ENCODE measurements around the gene NHP2. TPM values are rescaled to one million over a fixed set of nuclear protein-coding genes. Genes with fewer than 3 reads are reported as not detected.

Gene NHP2
- polyA plus RNA-seq, 3 donors = 102 to 123 (median 104) TPM

DNA sequence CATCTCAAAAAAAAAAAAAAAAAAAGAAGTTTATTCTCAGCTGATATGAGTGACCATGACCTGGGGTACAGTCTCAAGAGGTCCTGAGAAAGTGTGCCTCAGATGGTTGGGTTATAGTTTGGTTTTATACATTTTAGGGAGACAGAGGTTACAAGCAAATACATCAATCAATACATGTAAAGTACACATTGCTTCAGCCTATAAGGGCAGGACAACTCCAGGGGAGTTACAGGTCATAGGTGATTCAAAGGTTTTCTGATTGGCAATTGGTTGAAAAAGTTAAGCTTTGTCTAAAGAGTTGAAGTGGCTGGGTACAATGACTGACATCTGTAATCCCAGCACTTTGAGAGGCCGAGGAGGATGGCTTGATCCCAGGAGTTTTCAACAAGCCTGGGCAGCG lies 35.7 kb upstream of the NHP2 start:
- no peak for DNase-seq (ENCODE audit: extremely low read depth in 1 of 11, low read depth in 9 of 11, low spot score in 4 of 11)

DNA sequence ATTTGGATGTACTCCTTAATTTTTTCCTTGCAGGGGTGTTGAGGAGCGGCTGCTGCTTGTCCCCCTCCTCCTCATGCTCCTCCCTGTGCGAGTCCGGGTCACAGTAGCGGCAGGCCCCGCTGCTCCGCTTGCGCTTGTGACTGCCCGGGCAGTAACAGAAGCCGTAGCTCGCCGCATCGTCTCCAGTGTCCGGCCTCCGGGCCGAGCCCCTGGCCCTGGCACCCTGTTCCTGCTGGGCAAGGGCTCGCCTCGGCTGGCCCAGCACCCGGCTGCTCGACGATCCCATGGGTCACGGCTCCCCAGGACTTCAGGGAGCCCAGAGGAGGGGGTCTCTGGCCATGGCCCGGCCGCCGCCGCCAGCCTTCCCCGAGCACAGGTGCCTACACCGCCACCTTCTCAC lies 33.3 kb upstream of the NHP2 start, which contains the start of gene GMCL2:
GMCL2 (minus strand) TSS at position 358 of the 400 bp plus-strand sequence; CDS start at position 286, 72 bp downstream.
- DNase-seq (ENCODE audit: extremely low read depth in 1 of 11, low read depth in 9 of 11, low spot score in 4 of 11) = no peak

DNA sequence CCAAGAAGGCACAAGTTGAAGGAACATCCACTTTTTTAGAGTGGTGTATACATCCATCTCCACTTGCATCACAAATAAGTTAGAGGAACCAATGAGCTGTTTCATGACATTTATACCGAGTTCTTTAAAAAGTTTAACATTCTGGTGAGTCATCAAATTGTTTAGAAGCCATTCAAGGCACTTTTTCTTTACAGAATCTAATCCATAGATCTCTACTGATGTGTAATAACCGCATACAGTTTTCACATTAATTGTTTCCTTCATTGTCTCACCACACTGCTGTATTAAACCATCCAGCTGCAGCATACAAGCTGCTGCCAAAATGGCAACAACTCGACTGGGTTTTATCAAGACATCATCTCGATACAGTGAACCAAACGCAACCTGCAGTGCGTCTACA lies 32.7 kb upstream of the NHP2 start:
- DNase-seq (ENCODE audit: extremely low read depth in 1 of 11, low read depth in 9 of 11, low spot score in 4 of 11) = no peak

DNA sequence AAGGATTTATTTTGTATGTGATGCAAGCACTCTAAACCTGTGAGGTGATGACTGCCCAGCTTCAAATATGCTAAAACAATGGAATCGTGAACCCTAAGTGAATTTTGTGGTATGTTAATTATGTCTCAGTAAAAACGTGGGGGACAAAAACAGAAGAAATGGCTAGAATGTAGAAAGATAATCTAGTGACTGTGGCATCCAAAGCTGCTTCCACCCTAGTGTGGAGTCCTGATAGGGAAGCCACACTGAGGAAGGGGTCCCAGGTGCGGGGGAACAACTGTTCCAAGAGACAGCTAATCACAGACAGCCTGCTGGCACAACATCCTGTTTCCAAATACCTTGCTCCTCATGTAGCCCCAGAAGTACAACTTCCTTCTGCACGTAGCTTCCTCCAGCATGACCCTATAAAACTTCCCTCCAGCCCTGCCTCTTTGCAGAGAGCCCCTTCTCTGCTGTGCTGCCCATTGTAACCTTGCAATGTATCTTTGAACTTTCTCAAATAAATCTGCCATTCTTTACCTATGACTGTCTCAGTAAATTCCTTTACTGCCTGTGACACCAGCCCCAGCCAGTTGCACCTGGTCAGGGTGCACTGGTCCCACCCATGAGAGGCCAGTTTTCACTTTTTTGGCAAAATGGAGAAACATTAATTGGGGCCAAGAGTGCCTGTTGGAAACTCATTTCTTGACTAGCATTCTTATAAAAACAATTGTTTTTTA lies 28.6 kb upstream of the NHP2 start:
- DNase-seq (ENCODE audit: extremely low read depth in 1 of 11, low read depth in 9 of 11, low spot score in 4 of 11) = no peak

DNA sequence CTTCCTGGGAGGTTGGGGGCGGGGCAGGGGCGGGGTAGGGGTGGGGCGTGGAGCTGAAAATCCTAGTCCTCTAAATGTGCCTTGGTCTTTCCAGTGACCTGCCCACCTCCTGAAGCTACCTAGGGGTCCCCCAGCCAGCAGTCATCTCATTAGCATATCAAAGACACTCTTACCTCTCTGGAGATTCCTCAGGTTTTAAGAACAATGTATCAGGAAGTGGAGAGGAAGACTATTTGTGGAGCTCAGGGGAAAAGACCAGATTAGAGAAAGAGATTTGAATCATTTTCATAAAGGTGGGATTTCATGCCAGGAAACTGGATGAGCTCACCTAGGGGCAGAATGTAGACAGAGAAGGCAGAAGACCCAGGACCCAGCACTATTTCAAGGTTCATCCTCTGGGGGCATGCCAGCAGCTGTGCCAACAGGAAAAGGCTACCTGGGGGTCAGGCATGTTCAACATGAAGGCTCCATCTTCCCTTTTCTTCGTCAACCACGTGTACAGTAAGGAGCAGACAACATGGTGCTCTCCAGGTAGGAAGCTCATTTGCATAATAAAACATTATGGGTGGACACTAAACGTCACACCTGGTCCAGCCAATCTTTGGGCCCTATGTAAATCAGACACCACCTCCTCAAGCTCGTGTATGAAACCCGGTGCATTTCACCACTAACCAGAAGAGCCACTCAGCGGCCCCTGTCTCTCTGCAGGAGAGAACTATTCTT lies 26.6 kb upstream of the NHP2 start:
- no peak for DNase-seq (ENCODE audit: extremely low read depth in 1 of 11, low read depth in 9 of 11, low spot score in 4 of 11)

DNA sequence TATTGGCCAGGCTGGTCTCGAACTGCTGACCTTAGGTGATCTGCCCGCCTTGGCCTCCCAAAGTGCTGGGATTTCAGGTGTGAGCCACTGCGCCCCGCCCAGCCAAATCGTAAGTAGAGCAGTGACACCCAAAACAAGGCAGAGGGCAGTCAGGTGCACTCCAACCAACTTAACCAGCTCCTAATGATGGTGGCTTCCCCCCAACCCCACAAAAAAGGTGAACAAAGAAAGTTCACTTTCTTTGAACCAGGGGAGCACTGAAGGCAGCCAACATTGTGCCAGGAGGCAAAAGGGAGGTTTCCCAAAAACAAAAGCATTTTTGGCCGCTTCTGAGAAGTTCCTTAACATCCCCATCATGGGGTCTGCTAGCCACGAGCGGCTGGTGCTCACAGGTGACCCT lies 23.9 kb upstream of the NHP2 start:
- no peak for DNase-seq (ENCODE audit: extremely low read depth in 1 of 11, low read depth in 9 of 11, low spot score in 4 of 11)

DNA sequence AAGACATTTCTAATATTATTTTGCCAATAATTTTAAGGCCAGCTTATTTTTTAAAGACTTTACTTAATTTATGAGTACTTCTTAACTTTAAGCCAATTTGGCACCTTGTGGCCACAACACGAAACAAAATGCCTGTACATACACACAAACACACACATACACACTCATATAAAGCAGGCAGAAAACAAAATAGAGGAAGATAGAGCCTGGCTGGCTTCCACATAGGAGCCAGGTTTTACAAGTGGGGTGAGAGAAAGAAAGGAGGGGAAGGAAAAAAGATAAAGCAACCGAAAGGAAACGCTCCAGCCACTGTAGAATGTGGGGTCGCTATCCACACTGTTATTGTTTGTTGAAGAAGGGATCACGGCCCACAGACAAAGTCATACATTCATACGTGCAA lies 23.1 kb upstream of the NHP2 start:
- no peak for DNase-seq (ENCODE audit: extremely low read depth in 1 of 11, low read depth in 9 of 11, low spot score in 4 of 11)

DNA sequence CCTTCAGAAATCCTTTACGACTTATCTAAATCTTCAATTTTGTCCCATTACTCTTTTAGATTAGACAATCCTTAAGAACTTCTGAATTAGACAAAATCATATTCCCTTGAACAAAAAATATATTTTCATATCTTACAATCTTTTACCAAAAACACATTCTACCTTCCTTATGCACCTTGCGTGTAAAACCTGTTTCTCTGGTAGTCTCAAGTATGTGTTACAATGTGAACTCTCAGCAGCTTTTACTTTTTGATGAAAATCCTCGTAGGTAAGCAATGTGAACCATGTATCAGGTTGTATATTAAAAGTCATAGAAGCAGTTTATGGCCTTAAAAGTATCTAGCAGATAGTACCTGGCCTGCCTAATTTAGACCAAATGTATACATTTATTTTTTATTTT lies 20.8 kb upstream of the NHP2 start:
- DNase-seq (ENCODE audit: extremely low read depth in 1 of 11, low read depth in 9 of 11, low spot score in 4 of 11) = no peak

DNA sequence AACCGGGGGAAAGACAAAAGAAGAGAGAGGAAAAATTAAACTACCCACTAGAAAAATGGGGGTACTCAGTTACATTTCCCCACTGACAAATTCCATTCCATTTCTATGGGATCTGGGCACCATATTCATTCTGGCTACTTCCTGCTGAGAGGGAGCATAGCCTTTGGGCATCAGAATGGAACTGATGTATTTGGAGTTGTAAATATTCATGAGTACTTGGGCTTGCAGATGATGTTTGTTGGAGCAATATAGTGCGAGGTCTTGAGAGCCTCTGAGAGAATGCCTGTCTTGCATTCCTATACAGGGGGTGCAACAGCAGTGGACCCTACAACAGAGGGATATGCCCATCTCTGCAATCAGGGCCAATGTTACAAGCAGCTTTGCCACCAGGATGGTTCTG lies 16.8 kb upstream of the NHP2 start:
- no peak for DNase-seq (ENCODE audit: extremely low read depth in 1 of 11, low read depth in 9 of 11, low spot score in 4 of 11)

DNA sequence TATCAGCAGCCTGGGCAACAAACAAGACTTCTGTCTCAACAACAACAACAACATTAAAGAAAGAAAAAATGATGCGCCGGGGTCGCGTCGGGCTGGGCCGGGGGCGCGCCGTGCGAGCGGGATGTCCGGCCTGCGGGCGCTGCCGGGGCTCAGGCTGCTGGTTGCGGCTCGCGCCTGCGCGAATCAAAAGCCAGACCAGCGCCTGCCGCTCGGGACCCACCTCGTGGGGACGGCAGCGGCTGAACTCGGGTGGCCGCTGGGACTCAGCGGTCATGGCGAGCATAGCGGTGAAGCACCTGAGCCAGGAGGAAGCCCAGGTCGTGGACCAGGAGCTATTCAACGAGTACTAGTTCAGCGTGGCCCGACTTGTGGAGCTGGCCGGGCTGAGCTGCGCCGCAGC lies 11.9 kb upstream of the NHP2 start:
- no peak for DNase-seq (ENCODE audit: extremely low read depth in 1 of 11, low read depth in 9 of 11, low spot score in 4 of 11)

DNA sequence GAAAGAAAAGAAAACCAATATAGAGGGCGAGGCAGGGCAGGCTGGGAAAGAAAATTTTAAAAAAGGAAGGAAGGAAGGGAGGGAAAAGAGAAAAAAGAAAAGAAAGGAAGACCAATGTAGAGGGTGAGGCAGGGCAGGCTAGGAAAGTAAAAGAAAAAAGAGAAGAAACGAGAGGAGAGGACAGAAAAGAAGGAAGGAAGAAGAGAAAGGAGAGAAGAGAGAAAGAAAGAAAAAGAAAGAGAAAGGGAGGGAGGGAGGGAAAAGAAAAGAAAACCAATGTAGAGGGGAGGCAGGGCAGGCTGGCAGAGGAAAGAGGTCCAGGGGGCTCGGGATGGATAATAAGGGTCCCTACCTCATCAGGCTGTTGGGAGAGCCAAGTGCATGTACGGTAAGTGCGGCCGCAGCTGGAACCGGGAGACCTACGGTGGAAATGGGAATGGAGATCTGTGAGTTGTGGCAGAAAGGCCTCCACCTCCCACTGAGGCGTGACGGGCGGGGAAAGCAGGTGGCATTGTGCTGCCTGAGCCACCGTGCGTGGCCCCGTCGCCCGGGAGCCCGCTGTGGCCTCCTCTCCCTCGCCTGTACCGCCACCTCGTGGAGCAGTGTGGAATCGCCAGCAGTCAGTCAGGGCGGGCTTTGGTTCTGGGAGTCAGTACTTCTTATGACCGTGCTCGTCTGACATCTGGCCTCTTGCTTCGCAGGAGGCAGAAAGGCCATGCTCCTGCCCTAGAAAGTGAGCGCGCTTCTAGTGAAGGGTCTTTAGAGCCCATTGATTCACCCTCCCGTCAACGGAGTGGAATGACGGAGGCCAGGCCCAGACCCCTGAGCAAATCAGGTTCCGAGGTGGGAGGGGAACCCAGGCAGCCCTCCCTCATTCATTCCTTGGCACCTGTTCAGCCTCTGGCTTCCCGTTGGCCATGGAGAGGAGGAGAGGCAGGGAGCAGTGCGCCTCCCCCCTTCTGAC lies 10.4 kb upstream of the NHP2 start:
- DNase-seq (ENCODE audit: extremely low read depth in 1 of 11, low read depth in 9 of 11, low spot score in 4 of 11) = peak; percentile 62 to 84 (median 78)

DNA sequence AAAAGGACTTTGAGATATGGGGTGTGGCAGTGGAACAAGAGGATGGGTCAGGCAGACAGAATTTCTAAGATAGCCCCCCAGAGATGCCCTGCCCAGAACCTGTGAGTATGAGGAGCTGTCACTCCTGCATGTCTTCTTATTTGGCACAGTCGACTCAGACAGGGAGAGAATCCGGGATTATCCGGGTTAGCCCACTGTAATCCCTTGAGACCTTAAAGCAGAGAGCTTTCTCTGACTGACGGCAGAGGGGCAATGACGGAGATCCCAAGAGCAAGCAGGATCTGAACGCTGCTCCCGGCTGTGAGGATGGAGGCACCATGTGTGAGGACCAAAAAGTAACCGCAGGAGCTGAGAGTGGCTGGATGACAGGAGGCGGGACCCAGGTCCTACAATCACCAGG lies 8.8 kb upstream of the NHP2 start:
- no peak for DNase-seq (ENCODE audit: extremely low read depth in 1 of 11, low read depth in 9 of 11, low spot score in 4 of 11)

DNA sequence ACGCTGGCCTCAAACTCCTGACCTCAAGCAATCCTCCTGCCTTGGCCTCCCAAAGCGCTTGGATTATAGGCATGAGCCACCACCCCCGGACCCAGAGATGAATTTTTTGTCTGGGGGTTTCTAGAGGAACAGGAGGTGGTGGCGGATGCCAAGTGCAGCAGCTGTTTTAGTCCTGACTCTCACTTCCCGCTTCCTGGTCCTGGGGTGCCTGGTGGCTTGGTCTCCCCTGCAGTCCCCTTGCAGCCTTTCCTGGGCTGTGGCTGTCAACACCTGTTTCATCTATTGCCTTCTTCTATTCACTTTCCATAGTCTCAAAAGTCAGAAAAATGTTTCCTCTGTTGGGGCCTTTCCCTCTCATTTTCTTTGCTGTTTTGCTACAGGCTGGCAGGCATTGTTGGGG lies 6.5 kb upstream of the NHP2 start:
- DNase-seq (ENCODE audit: extremely low read depth in 1 of 11, low read depth in 9 of 11, low spot score in 4 of 11) = no peak

DNA sequence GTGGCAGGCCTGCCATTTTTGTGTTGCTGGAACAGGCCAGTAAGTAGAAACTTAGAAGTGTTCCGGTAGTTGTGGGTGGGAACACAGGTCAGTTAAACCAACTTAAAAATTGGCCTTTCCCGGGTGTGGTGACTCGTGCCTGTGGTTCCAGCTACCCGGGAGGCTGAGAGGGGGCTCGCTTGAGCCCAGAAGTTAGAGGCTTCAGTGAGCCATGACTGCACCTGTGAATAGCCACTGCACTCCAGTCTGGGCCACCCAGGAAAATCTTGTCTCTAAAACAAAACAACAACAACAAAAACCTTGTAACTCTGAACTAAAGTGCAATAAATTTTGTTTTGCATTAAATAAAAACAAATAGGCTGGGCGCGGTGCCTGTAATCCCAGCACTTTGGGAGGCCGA lies 1.4 kb upstream of the NHP2 start:
- DNase-seq (ENCODE audit: extremely low read depth in 1 of 11, low read depth in 9 of 11, low spot score in 4 of 11) = no peak

DNA sequence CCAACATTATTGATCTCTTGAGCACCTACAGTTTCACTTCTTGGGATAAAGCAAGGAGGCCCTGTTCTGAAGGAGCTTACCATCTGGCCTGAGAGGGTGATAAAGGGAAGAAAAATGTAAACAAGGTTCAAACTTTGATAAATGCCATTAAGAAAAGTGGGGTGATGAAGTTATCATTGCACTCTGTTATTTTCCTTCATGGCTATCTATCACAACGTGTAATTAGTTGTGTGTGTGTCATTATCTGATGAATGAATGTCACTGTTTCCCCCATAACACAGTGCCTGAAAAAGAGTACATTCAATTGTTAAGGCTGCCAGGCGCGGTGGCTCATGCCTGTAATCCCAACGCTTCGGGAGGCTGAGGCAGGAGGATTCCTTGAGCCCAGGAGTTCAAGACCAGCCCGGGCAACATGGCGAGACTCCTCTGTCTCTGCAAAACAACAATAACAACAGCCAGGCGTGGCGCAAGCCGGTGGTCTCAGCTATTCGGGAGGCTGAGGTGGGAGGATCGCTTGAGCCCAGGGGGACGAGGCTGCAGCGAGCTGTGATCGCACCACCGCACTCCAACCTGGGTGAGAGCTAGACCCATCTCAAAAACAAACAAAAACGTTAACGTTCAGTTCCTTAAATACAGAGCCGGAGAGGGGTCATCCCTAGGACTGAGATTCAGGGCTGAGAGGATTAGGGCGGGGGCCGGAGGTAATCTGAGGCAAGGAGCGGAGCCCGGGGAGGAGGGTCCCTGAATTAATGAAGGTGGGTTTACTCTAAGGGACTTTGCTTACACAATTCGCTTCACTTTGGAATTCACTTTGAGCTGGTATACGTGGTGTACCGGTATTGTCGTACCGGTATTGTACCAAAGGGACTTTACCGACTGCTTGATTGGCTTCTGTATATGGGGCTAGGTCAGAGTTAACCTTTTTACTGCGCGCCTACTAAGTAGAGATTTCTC lies 917 bp downstream of the NHP2 start:
- DNase-seq (ENCODE audit: extremely low read depth in 1 of 11, low read depth in 9 of 11, low spot score in 4 of 11) = no peak

DNA sequence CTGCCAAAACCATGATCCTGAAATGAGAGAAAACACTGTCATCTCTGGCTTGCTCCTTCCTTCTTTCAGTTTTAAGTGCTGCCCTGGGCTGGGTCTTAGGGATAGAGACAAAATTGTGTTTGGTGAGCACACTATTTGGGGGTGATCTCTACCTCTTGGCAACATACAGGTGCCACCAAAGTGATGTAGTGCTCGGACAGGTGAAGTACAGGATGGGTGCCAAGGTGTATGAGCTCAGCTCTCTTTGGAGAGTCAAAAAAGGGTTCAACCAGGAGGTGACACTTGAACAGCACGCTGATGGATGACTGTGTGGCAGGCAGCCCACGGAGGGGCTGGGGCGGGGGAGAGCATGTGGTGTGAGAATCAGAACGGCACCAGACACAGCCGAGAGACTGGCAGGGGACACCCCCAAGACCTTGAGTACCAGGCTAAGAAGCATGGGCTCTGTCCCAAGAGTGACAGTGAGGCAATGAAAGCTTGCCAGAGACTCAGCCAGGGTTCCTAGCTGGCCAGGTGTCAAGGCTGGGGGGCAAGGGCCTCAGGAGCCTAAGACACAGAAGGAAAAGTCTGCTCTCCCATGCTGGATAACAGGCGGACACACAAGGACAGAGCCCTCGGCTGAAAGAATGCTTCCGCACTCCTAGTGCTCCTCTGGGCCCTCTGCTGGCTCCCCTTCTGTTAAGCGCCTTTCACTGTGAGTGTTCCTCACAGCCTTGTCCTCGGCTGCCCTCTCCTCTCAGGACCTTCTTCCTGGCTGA lies 2.5 kb downstream of the NHP2 start:
- no peak for DNase-seq (ENCODE audit: extremely low read depth in 1 of 11, low read depth in 9 of 11, low spot score in 4 of 11)

DNA sequence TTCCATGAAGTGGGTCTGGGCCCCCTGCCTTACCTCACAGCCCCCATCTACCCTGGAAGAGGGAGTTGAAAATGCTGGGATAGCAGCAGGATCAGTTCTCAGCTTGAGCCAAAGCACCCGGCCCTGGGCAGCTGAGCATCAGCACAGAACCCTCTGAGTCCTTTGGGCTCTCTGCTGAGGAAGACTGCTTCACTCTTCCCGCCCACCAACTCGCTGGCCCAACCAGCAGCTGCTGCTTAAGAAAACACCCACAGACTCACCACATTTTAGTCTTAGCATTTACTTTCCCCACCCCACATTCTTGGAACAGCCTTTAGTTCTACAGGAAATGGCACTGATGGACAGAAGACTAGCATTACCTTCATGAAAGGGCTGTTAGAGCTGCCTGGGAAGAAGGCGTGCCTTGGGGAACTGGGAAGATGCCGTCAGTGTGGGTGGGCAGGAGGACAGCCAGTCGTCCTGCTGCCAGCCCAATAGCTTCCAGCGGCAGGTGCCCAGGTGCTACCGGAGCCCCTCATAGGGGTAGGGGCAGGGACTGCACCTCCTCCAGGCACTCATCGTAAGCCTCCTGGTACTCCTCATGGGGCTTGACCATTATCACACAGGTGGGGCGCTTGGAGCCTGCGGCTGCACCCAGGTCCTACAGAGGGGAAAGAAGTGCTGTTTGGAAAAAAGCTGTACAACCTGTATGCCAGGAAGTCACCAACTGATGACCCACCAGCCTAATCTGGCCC lies 4.3 kb downstream of the NHP2 start:
- DNase-seq (ENCODE audit: extremely low read depth in 1 of 11, low read depth in 9 of 11, low spot score in 4 of 11) = no peak

All from renal cortex interstitium (tissue), 11 donors.